Fibroblast of lung (primary cell): Measurements from ENCODE around the gene MAGEA10. TPM values are rescaled to one million over a fixed set of nuclear protein-coding genes. Genes with fewer than 3 reads are reported as not detected.

Experiments used
- DNase-seq, 2 donors: peaks; one replicate each; pipeline versions ENCODE4 v3.0.0 to v3.0.0-alpha.2; 2010; ENCODE audit warnings: low read depth in 2 of 2
- H2AFZ ChIP-seq: 2 replicates; pipeline ENCODE4 v1.5.1; 2012; ENCODE audit warnings: low read length, control low read depth, inconsistent platforms
- H3K27ac ChIP-seq: 2 replicates; pipeline ENCODE4 v1.5.1; 2011; ENCODE audit warnings: low read length, control low read depth; ENCODE audit not compliant: insufficient read depth
- H3K27me3 ChIP-seq: 2 replicates; pipeline ENCODE4 v1.5.1; 2011; ENCODE audit warnings: mild to moderate bottlenecking, low read length; ENCODE audit not compliant: control insufficient read depth, insufficient read depth
- H3K36me3 ChIP-seq: 2 replicates; pipeline ENCODE4 v1.5.1; 2011; ENCODE audit warnings: low read length; ENCODE audit not compliant: control insufficient read depth, insufficient read depth
- H3K4me1 ChIP-seq: 2 replicates; pipeline ENCODE4 v1.5.1; 2011; ENCODE audit warnings: low read length; ENCODE audit not compliant: control insufficient read depth, insufficient read depth; ENCODE audit errors: extremely low read depth
- H3K4me2 ChIP-seq: 2 replicates; pipeline ENCODE4 v1.5.1; 2011; ENCODE audit warnings: low read length, control low read depth; ENCODE audit not compliant: insufficient read depth; ENCODE audit errors: extremely low read depth
- H3K4me3 ChIP-seq, 4 experiments: fragments of 200-600 bp in 1 of 4; sonication (generic) in 1 of 4; replicated peaks in 1 of 4; 2 replicates each; pipeline ENCODE4 v1.5.1; 2011 to 2016; ENCODE audit warnings: low read length in 4 of 4, low read depth in 3 of 4, mild to moderate bottlenecking in 3 of 4, control low read depth in 2 of 4, inconsistent platforms in 1 of 4, mixed read lengths in 1 of 4; ENCODE audit not compliant: insufficient read depth in 1 of 4; ENCODE audit errors: control extremely low read depth in 1 of 4
- H3K79me2 ChIP-seq: 2 replicates; pipeline ENCODE4 v1.5.1; 2012; ENCODE audit warnings: mild to moderate bottlenecking, low read length, inconsistent platforms; ENCODE audit not compliant: control insufficient read depth, insufficient read depth
- H3K9ac ChIP-seq: 2 replicates; pipeline ENCODE4 v1.5.1; 2011; ENCODE audit warnings: mild to moderate bottlenecking, low read length, control low read depth; ENCODE audit not compliant: insufficient read depth
- H3K9me3 ChIP-seq: 2 replicates; pipeline ENCODE4 v1.5.1; 2012; ENCODE audit warnings: low read depth, low read length; ENCODE audit not compliant: control insufficient read depth, insufficient read depth
- H4K20me1 ChIP-seq: 2 replicates; pipeline ENCODE4 v1.5.1; 2011; ENCODE audit warnings: low read length; ENCODE audit not compliant: control insufficient read depth, insufficient read depth; ENCODE audit errors: extremely low read depth
- EZH2 ChIP-seq: IDR thresholded peaks from 2 replicates; pipeline ENCODE4 v1.5.1; 2012; ENCODE audit warnings: low read length, control low read depth, mild to moderate bottlenecking; ENCODE audit errors: missing control alignments
- polyA plus RNA-seq, 2 donors: library from polyadenylated mRNA; depleted of rRNA in 1 of 2; stranded (reverse) in 1 of 2; unstranded in 1 of 2; fragments of >200 nt; gene quantifications; 2 replicates each; pipeline ENCODE4 v1.2.1, GENCODE V29; 2011 to 2012; ENCODE audit warnings: missing spikeins in 1 of 2
- total RNA-seq: library from RNA; depleted of rRNA; stranded (reverse); fragments of >200 nt; gene quantifications from 2 replicates; pipeline ENCODE4 v1.2.1, GENCODE V29; 2014
- TF ChIP-seq, protein P1 (sequence below), 2 donors: IDR thresholded peaks in 1 of 2; conservative IDR thresholded peaks in 1 of 2; 1 replicate in 1 of 2; 2 replicates in 1 of 2; pipeline ENCODE4 v1.5.1; 2011 to 2012; ENCODE audit warnings: low read length in 2 of 2, control low read depth in 1 of 2, inconsistent platforms in 1 of 2, low read depth in 1 of 2, mild to moderate bottlenecking in 1 of 2

Gene MAGEA10
- total and polyA plus RNA-seq, 2 donors (not counting 1 experiment from before 2014, with no cell fraction given): not detected

DNA sequence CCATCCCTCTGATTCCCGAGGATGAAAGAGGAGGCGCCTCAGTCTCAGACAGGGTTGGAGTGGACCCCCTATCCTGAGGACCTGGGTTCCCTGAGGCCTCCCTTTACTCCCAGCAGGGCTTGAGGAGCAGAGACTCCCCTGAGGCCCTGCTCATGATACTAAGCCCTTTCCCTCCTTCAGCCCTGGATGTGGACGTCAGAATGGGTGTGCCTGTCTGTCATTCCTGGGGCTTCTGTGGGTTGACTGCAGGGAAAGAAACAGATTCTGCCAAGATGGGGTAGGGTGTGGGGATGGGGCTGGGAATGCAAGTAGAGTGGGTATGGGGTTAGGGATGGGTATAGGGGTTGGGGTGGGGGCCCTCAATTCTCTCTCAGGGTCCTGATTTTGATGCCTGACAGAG, 21.1 kb downstream of the MAGEA10 start:
- Histone ChIP-seq H3K4me3 (no peak overlapping the region), H3K79me2 (no peaks in the 10 kb centered on the region), H3K4me1 (no peaks in the 10 kb centered on the region), H3K9ac (no peak overlapping the region), H3K36me3 (no peaks in the 10 kb centered on the region), H3K9me3 (no peaks in the 10 kb centered on the region), H3K27ac (no peak overlapping the region), H2AFZ (no peak overlapping the region), H3K27me3 (no peaks in the 10 kb centered on the region), H4K20me1 (no peaks in the 10 kb centered on the region), H3K4me2 (no peak overlapping the region)
- DNase-seq: no peak
- TF ChIP-seq, protein P1, sequence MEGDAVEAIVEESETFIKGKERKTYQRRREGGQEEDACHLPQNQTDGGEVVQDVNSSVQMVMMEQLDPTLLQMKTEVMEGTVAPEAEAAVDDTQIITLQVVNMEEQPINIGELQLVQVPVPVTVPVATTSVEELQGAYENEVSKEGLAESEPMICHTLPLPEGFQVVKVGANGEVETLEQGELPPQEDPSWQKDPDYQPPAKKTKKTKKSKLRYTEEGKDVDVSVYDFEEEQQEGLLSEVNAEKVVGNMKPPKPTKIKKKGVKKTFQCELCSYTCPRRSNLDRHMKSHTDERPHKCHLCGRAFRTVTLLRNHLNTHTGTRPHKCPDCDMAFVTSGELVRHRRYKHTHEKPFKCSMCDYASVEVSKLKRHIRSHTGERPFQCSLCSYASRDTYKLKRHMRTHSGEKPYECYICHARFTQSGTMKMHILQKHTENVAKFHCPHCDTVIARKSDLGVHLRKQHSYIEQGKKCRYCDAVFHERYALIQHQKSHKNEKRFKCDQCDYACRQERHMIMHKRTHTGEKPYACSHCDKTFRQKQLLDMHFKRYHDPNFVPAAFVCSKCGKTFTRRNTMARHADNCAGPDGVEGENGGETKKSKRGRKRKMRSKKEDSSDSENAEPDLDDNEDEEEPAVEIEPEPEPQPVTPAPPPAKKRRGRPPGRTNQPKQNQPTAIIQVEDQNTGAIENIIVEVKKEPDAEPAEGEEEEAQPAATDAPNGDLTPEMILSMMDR (conservative IDR thresholded peaks at IDR 0.05 in 1 of 2, IDR thresholded peaks at IDR 0.05 in 1 of 2; ENCODE audit: low read depth in 1 of 2, low read length in 2 of 2): no peak
- no peak for TF ChIP-seq EZH2

DNA sequence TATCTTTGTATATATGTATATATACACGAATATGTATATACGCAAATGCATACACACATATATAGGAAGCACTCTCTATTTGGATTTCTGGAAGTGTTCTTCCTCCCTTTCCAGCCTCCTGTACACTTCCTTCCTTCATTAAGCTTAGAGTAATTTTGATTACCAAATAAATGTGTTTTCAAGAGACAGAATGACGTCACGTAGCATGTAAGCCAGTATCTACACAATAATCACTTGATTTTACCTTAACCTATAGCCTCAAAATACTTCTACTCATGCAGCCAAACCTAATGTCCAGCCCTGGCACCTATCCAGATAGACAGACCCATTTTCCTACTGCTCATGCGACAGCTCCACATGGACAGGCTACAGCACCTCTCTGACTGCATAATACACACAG, 29.9 kb downstream of the MAGEA10 start:
- H2AFZ ChIP-seq: no peak overlapping the region
- no peaks in the 10 kb centered on the region for H3K27me3 ChIP-seq
- no peaks in the 10 kb centered on the region for H3K79me2 ChIP-seq
- H3K36me3 ChIP-seq: no peaks in the 10 kb centered on the region
- H3K4me3 ChIP-seq: no peak overlapping the region
- no peak for TF ChIP-seq EZH2
- TF ChIP-seq, protein P1 (conservative IDR thresholded peaks at IDR 0.05 in 1 of 2, IDR thresholded peaks at IDR 0.05 in 1 of 2; ENCODE audit: low read depth in 1 of 2, low read length in 2 of 2): no peak
- DNase-seq: no peak
- no peaks in the 10 kb centered on the region for H3K9me3 ChIP-seq
- H3K27ac ChIP-seq: no peak overlapping the region
- H3K4me2 ChIP-seq: no peak overlapping the region
- H3K9ac ChIP-seq: no peak overlapping the region
- H3K4me1 ChIP-seq: no peaks in the 10 kb centered on the region
- no peaks in the 10 kb centered on the region for H4K20me1 ChIP-seq

DNA sequence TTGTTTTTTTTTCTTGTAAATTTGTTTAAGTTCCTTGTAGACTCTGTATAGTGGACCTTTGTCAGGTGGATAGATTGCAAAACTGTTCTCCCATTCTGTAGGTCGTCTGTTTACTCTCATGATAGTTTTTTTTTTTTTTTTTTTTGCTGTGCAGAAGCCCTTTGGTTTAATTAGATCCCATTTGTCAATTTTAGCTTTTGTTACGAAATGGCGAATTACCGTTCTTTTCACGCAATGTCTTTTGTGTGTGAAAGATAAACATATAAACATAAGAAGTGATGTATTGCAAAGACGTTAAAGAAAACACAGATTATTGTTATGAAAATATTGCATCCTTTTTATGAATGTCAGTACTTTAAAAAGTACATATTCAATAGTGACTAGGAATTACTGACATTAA, 34.5 kb downstream of the MAGEA10 start:
- Histone ChIP-seq H3K9me3 (no peaks in the 10 kb centered on the region), H2AFZ (no peak overlapping the region), H3K9ac (no peak overlapping the region), H3K79me2 (no peaks in the 10 kb centered on the region), H3K27me3 (no peaks in the 10 kb centered on the region), H3K4me1 (no peaks in the 10 kb centered on the region), H3K27ac (no peak overlapping the region), H3K4me3 (no peak overlapping the region), H4K20me1 (no peaks in the 10 kb centered on the region), H3K36me3 (no peaks in the 10 kb centered on the region), H3K4me2 (no peak overlapping the region)
- no peak for DNase-seq
- TF ChIP-seq EZH2: no peak
- TF ChIP-seq, protein P1 (conservative IDR thresholded peaks at IDR 0.05 in 1 of 2, IDR thresholded peaks at IDR 0.05 in 1 of 2; ENCODE audit: low read depth in 1 of 2, low read length in 2 of 2): no peak
